ENCODE results near the gene FRAS1. TPM values are rescaled to one million over a fixed set of nuclear protein-coding genes. Genes with fewer than 3 reads are reported as not detected.

Gene FRAS1
- total RNA-seq, 2 experiments from 2014 or later: not detected

DNA sequence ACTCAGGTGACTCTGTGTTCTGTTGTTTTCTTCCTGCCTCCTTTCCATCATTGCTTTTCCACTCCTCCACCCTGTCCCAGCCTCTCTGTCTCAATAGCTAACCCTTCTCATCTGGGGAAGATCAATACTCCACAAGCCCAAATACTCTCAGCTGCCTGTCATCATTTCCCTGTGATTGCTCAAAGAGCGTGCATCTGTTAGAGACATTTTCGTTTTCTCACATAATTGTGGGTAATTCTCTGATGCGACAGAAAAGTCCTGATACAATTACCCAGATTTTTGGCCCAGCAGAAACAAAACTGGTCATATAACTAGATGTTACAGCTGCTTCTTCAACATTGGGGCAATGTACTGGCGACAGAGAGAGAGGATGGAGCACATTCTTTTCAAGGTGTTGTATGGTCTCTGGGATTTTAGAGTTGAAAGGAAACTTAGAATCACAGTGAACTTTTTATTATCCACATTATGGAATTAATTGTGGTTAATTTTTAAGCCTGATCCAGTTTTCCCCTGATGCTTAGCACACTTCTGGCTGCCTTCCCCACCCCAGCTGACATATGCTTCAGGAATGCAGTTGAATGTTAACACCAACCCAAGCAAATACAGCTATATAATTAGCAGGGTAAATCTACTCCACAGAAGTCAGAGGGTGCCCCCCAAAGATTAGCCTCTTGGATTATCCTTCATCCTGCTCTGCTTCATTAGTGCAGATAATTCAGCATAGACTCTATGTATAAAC is 323.0 kb downstream of the FRAS1 start:
- Mint-ChIP-seq H3K27me3 (peaks cover 4% of the 10 kb centered on the region), H3K4me1 (ENCODE audit: low read depth) (no peaks in the 10 kb centered on the region), H3K27ac (no peak overlapping the region), H3K9me3 (no peaks in the 10 kb centered on the region), H3K4me3 (no peak overlapping the region), H3K36me3 (ENCODE audit: low read depth) (no peaks in the 10 kb centered on the region)
- H3K4me1 ChIP-seq (ENCODE audit: insufficient read depth, low read length): no peaks in the 10 kb centered on the region
- TF ChIP-seq, protein P1, sequence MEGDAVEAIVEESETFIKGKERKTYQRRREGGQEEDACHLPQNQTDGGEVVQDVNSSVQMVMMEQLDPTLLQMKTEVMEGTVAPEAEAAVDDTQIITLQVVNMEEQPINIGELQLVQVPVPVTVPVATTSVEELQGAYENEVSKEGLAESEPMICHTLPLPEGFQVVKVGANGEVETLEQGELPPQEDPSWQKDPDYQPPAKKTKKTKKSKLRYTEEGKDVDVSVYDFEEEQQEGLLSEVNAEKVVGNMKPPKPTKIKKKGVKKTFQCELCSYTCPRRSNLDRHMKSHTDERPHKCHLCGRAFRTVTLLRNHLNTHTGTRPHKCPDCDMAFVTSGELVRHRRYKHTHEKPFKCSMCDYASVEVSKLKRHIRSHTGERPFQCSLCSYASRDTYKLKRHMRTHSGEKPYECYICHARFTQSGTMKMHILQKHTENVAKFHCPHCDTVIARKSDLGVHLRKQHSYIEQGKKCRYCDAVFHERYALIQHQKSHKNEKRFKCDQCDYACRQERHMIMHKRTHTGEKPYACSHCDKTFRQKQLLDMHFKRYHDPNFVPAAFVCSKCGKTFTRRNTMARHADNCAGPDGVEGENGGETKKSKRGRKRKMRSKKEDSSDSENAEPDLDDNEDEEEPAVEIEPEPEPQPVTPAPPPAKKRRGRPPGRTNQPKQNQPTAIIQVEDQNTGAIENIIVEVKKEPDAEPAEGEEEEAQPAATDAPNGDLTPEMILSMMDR (IDR thresholded peaks at IDR 0.05): no peak
- H3K27ac ChIP-seq (ENCODE audit: low read depth in 1 of 2, low read length in 2 of 2): no peak overlapping the region
- ChIA-PET CTCF (no interaction called here), POLR2A (no interaction called here)
- H3K36me3 ChIP-seq (ENCODE audit: insufficient read depth, low read length): no peaks in the 10 kb centered on the region
- no peaks in the 10 kb centered on the region for H3K9me3 ChIP-seq (ENCODE audit: control insufficient read depth in 1 of 2, insufficient read depth in 1 of 2, low read length in 2 of 2)
- no peaks in the 10 kb centered on the region for H3K27me3 ChIP-seq (ENCODE audit: control insufficient read depth in 1 of 2, insufficient read depth in 2 of 2, low read length in 2 of 2)
- DNase-seq (no peak), ATAC-seq (ENCODE audit: poor library complexity) (no peak)
- intact Hi-C loops (cut with DNase I, micrococcal nuclease): no loop called here
- no peak overlapping the region for H3K4me3 ChIP-seq (ENCODE audit: low read length)

DNA sequence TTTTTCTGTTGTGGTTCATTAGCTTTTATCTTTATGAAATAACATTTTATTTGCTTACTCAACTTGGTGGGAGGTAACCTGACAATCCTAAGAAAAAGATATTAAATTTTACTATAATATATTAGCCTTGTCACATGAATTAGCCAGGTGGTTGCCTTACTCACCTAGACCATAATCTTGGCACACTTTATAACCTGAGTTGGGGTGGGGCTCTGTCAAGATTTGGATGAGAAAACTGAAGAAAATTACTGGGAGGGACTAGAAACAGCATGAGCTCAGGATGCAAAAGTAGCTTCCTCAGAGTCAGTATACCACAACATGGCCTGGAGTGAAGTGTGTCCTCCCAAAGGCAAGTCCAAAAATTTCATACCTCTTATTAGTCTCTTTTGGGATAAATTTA is 329.6 kb downstream of the FRAS1 start:
- Histone ChIP-seq H3K27me3 (ENCODE audit: control insufficient read depth in 1 of 2, insufficient read depth in 2 of 2, low read length in 2 of 2) (no peaks in the 10 kb centered on the region), H3K9me3 (ENCODE audit: control insufficient read depth in 1 of 2, insufficient read depth in 1 of 2, low read length in 2 of 2) (no peaks in the 10 kb centered on the region), H3K36me3 (ENCODE audit: insufficient read depth, low read length) (no peaks in the 10 kb centered on the region), H3K4me3 (ENCODE audit: low read length) (no peak overlapping the region), H3K4me1 (ENCODE audit: insufficient read depth, low read length) (no peaks in the 10 kb centered on the region), H3K27ac (ENCODE audit: low read depth in 1 of 2, low read length in 2 of 2) (no peak overlapping the region)
- CTCF ChIA-PET: no interaction called here
- Mint-ChIP-seq H3K36me3 (ENCODE audit: low read depth) (no peaks in the 10 kb centered on the region), H3K4me1 (ENCODE audit: low read depth) (no peaks in the 10 kb centered on the region), H3K9me3 (no peaks in the 10 kb centered on the region), H3K4me3 (no peak overlapping the region), H3K27me3 (peaks cover 6% of the 10 kb centered on the region), H3K27ac (no peak overlapping the region)
- intact Hi-C loops (cut with DNase I, micrococcal nuclease): no loop called here
- TF ChIP-seq, protein P1 (IDR thresholded peaks at IDR 0.05): no peak
- ATAC-seq (ENCODE audit: poor library complexity) (no peak), DNase-seq (no peak)
- POLR2A ChIA-PET: no interaction called here

DNA sequence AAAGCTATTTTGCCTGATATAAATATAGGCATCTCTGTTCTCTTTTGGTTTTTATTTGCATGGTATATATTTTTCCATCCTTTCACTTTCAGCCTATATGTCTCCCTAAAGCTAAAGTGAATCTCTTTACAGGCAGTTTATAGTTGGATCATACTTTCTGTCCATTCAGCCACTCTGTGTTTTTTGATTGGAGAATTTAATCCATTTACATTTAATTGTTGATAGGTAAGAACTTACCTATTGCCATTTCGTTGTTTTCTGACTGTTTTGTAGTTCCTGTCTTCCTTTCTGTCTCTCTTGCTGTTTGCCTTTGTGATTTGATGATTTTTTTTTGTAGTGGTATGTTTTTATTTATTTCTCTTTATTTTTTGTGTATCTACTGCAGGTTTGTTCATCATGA is 338.5 kb downstream of the FRAS1 start:
- ChIA-PET CTCF (no interaction called here), POLR2A (no interaction called here)
- Histone ChIP-seq H3K36me3 (ENCODE audit: insufficient read depth, low read length) (no peaks in the 10 kb centered on the region), H3K9me3 (ENCODE audit: control insufficient read depth in 1 of 2, insufficient read depth in 1 of 2, low read length in 2 of 2) (peaks cover 3 to 9% of the 10 kb centered on the region in 2 experiments), H3K4me1 (ENCODE audit: insufficient read depth, low read length) (no peaks in the 10 kb centered on the region), H3K27ac (ENCODE audit: low read depth in 1 of 2, low read length in 2 of 2) (no peak overlapping the region), H3K4me3 (ENCODE audit: low read length) (no peak overlapping the region), H3K27me3 (ENCODE audit: control insufficient read depth in 1 of 2, insufficient read depth in 2 of 2, low read length in 2 of 2) (no peaks in the 10 kb centered on the region)
- no peaks in the 10 kb centered on the region for H3K36me3 Mint-ChIP-seq (ENCODE audit: low read depth)
- H3K4me3 Mint-ChIP-seq: no peak overlapping the region
- TF ChIP-seq, protein P1 (IDR thresholded peaks at IDR 0.05): no peak
- H3K27me3 Mint-ChIP-seq: peaks cover 26% of the 10 kb centered on the region
- intact Hi-C loops (cut with DNase I, micrococcal nuclease): no loop called here
- no peak overlapping the region for H3K27ac Mint-ChIP-seq
- no peak for DNase-seq
- peaks cover 19% of the 10 kb centered on the region for H3K9me3 Mint-ChIP-seq
- ATAC-seq (ENCODE audit: poor library complexity): no peak
- no peaks in the 10 kb centered on the region for H3K4me1 Mint-ChIP-seq (ENCODE audit: low read depth)

Data from CD4-positive, alpha-beta T cell (primary cell).